Measurements from ENCODE around the gene FBXO7.

DNA sequence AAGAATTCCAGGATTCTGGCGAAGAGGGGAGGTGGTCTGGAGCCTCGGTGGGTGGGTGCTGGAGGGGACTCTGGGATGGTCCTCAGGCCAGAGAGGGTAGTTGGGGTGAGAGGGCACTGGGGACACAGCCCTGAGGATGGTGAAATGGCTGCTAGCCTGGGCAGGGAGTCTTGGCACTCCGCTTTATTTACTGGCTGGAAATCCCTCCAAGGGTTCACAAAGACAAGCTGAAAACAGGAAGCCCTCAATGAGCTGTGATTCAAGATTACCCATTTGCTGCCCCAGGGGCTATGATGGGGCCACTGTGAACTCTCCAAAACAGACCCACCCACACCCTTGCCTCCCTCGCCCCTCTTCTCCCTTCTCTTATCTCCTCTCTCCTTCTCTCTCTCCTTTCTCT lies 71.9 kb downstream of the FBXO7 start:
- TF ChIP-seq POLR2A (IDR thresholded peaks at IDR 0.05; ENCODE audit: low read depth, low read length) (no peak), POLR2AphosphoS5 (IDR thresholded peaks at IDR 0.05; ENCODE audit: low read depth, low read length) (no peak)
